Right ventricle myocardium inferior (tissue), 1 donor: ENCODE data around the gene TM9SF1. TPM values are rescaled to one million over a fixed set of nuclear protein-coding genes. Genes with fewer than 3 reads are reported as not detected.
"Not testable (repeated sequence)": the region's sequence is repeated elsewhere in the genome, so short reads cannot be mapped to it uniquely, and the experiment has no call there.

ENCODE experiments used
- ATAC-seq: fragments of 200-7000 bp; cut with Tn5 transposase; one replicate; pipeline ENCODE4 v1.9.1; 2020; ENCODE audit warnings: mild to moderate bottlenecking, moderate library complexity
- DNase-seq: peaks from one replicate; pipeline ENCODE4 v3.0.0; 2021; ENCODE audit errors: missing footprints
- intact Hi-C: fragments of 100-400 bp; cut with DNase I; formaldehyde crosslinking; loops from one replicate; pipeline ENCODE4 v1.11.0; 2022
- total RNA-seq: library from RNA; stranded (reverse); fragmentation: NEBNext Ultra II Directional; extraction: Animal tissue kit (Norgen Biotek cat#: 25700); gene quantifications from one replicate; pipeline ENCODE4 v1.2.1, GENCODE V29; 2021
- donor health status: DM: no; HTN: yes; CAD: no; lungs with severe emphysema.

TM9SF1 gene
- total RNA-seq, 1 donor from 2014 or later = 23.2 TPM

GRCh38 chr14:24204163-24205146 lies 9.2 kb upstream of the TM9SF1 start:
- DNase-seq (no peak), ATAC-seq (no peak)
- intact Hi-C loops = no loop called here

GRCh38 chr14:24203249-24203886 lies 8.1 kb upstream of the TM9SF1 start:
- ATAC-seq, DNase-seq, intact Hi-C loops: not testable (repeated sequence)

- intact Hi-C loops, ATAC-seq, DNase-seq: not testable (repeated sequence)
Measured at GRCh38 chr14:24202538-24202937, 7.3 kb upstream of the TM9SF1 start.

- ATAC-seq (no peak), DNase-seq (no peak)
- intact Hi-C loops = no loop called here
Measured at GRCh38 chr14:24198814-24199524, 3.7 kb upstream of the TM9SF1 start.

- intact Hi-C loops = no loop called here
- ATAC-seq (no peak), DNase-seq (no peak)
Measured at GRCh38 chr14:24197056-24197450, 1.8 kb upstream of the TM9SF1 start.

- intact Hi-C loops = no loop called here
- DNase-seq = peak; percentile 34
- ATAC-seq = peak; percentile 26
Measured at GRCh38 chr14:24196071-24197055, 1.1 kb upstream of the TM9SF1 start.

GRCh38 chr14:24194873-24195185 lies 412 bp downstream of the TM9SF1 start:
- DNase-seq = peak; percentile 69
- intact Hi-C loops = no loop called here
- no peak for ATAC-seq

GRCh38 chr14:24194186-24194872 lies 912 bp downstream of the TM9SF1 start:
- intact Hi-C loops = no loop called here
- ATAC-seq (no peak), DNase-seq (no peak)

GRCh38 chr14:24192933-24193332 lies 2.3 kb downstream of the TM9SF1 start:
- ATAC-seq (no peak), DNase-seq (peak; percentile 32)

GRCh38 chr14:24190416-24190815 lies 4.8 kb downstream of the TM9SF1 start:
- intact Hi-C loops = no loop called here
- DNase-seq = no peak
- no peak for ATAC-seq

More at GRCh38 chr14:24192933-24193332, 2.3 kb downstream of the TM9SF1 start:
- intact Hi-C loops = no loop called here

- no peak for ATAC-seq
- intact Hi-C loops = loop anchor here (2.0 to 5.0 kb wide), 3 partner anchors 42 to 108 kb away; partner anchors contain the start of genes DHRS1, NOP9, PSME2 and RNF31
- DNase-seq = no peak
Measured at GRCh38 chr14:24189460-24189859, 5.8 kb downstream of the TM9SF1 start.

- DNase-seq (no peak), ATAC-seq (no peak)
- intact Hi-C loops = loop anchor here (2.0 to 5.0 kb wide), 3 partner anchors 42 to 108 kb away; partner anchors contain the start of genes DHRS1, NOP9, PSME2 and RNF31
Measured at GRCh38 chr14:24189059-24189375, 6.2 kb downstream of the TM9SF1 start.

GRCh38 chr14:24188251-24189058 lies 6.8 kb downstream of the TM9SF1 start, which contains the start of gene IPO4:
Gene IPO4, minus strand, starts transcription at chr14:24188816. Its CDS starts 29 bp downstream, at chr14:24188787.
- intact Hi-C loops = loop anchor here (2.0 to 5.0 kb wide), 3 partner anchors 41 to 109 kb away; partner anchors contain the start of genes DHRS1, NOP9, PSME2 and RNF31
- ATAC-seq = peak; percentile 96
- DNase-seq = peak; percentile 95

GRCh38 chr14:24187539-24187915 lies 7.7 kb downstream of the TM9SF1 start:
- DNase-seq (peak; percentile 57), ATAC-seq (no peak)
- intact Hi-C loops = loop anchor here (5.0 kb wide), 2 partner anchors 40 to 110 kb away; partner anchors contain the start of genes DHRS1, NOP9, PSME2 and RNF31

GRCh38 chr14:24186831-24187538 lies 8.3 kb downstream of the TM9SF1 start:
- no peak for ATAC-seq
- DNase-seq = no peak
- intact Hi-C loops = loop anchor here (5.0 kb wide), 2 partner anchors 40 to 110 kb away; partner anchors contain the start of genes DHRS1, NOP9, PSME2 and RNF31

GRCh38 chr14:24185741-24186140 lies 9.5 kb downstream of the TM9SF1 start:
- ATAC-seq (no peak), DNase-seq (peak; percentile 55)
- intact Hi-C loops = loop anchor here (5.0 kb wide), 2 partner anchors 38 to 112 kb away; partner anchors contain the start of genes DHRS1, NOP9, PSME2 and RNF31
